ENCODE measurements around the gene TRPC6.

DNA sequence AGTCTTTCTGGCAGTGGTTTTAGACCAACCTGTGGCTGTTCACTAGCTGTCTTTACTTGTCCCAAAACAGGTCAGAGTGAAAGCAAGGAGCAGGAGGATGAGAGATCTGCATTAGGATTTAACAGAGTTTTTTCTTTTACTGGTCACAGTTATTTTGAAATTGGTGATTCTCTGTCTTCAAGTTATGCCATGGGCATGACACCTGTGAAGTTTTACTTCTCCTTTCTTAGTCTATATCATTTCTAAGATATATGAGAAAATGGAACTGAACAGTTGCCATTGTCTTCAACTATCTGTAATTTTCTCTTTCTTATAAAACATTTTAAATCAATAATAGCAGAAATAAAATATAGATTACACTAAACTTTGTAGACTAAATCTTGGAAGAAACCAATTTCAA lies 60.6 kb downstream of the TRPC6 start:
- TF ChIP-seq CTCF (IDR thresholded peaks at IDR 0.05): no peak
- TF ChIP-seq POLR2A (IDR thresholded peaks at IDR 0.05): no peak
- TF ChIP-seq EP300 (IDR thresholded peaks at IDR 0.05): no peak
- no peak for TF ChIP-seq POLR2AphosphoS5 (IDR thresholded peaks at IDR 0.05)
